Hematopoietic multipotent progenitor cell treated with erythropoietin and hydrocortisone succinate and interleukin-3 and kit ligand, for 17 days (in vitro differentiated cells): ENCODE measurements around the gene FAM20C.
"Not testable (repeated sequence)": the region's sequence is repeated elsewhere in the genome, so short reads cannot be mapped to it uniquely, and the experiment has no call there.

Source experiments
- DNase-seq: peaks from one replicate; pipeline ENCODE4 v3.0.0-alpha.2; 2015; ENCODE audit warnings: low spot score

The FAM20C gene

DNA sequence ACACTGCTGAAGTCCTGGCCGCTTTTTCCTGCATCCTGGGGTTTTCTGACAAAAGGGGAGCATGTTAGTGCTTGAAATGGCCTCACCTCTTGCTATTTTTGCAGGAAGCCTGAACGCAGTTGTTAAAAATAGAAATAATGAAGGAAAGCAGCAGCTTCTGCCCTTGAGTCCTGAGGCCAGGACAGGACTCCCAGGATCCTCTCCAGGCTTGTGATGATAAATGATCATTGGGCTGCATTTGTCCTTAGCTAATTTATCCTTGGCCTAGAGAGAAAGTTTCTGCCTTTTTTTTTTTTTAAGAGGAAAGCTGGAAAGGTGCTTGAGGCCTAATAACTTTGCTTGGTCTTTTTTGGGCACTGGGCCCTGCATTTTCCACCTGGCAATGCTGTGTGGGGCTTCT lies 17.7 kb upstream of the FAM20C start:
- DNase-seq: no peak

DNA sequence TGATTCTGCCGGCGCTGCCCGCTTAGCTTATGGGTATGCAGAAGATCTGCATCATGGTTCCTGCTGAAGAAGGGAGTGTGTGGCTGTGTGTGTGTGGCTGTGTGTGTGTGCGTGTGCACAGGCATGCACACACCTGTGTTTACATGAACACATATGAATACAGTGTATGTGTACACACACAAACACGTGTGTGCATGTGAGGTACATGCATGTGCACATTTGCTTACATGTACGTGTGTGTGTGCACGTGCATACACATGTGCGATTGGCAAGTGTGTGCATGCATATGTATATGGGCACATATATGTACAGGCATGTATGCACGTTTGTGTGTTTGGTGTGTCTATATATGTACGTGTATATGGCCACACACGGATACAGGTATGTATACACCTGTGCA lies 16.4 kb upstream of the FAM20C start:
- DNase-seq: no peak

GRCh38 chr7:176381-176780 lies 16.0 kb upstream of the FAM20C start:
- no peak for DNase-seq

- DNase-seq: no peak
These were observed 15.4 kb upstream of the FAM20C start for GRCh38 chr7:176786-177459.

DNA sequence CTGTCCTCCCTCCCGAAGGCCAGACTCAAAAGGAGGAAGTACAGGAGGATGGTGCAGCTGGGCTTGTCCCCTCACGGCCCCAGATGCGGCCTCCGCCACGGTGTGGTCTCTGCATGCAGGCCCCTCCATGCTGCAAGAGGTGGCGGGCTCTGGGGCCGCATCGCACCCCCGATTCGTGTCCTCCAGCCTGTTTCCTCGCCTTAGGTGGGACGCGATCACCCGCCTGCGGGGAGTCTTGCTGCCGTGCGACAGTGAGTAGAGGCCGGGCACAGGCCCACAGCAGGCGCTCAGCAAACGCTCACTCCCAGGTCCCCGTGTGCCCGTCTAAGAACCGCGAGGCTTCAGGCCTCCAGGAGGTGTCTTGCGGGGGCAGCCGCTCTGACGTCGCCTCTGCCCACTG lies 13.9 kb upstream of the FAM20C start:
- no peak for DNase-seq

GRCh38 chr7:179209-179681 lies 13.1 kb upstream of the FAM20C start:
- DNase-seq: no peak

GRCh38 chr7:179948-180694 lies 12.2 kb upstream of the FAM20C start:
- no peak for DNase-seq

DNA sequence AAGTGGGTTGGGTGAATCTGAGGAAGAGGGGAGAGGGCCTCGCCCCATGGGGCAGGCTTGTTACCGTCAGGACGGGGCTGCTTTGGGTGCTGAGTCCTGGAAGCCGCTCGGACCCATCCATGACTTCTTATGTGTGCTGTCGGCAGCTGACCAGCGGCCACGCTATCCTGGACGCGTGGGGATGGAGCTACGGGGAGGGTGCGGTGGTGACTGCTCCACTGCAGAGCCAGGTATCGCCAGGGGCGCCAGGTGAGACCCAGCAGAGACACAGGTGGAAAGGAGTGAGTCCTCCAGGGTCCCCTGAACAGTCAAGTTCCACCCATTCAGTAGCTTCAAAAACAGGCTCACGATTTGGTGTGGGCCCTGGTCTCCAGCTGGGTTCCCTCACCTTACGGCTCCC lies 10.6 kb upstream of the FAM20C start:
- DNase-seq: no peak

GRCh38 chr7:182502-182901 lies 9.9 kb upstream of the FAM20C start:
- DNase-seq: not testable (repeated sequence)

- no peak for DNase-seq
These were observed 8.7 kb upstream of the FAM20C start for GRCh38 chr7:183496-184292.

- DNase-seq: no peak
These were observed 7.8 kb upstream of the FAM20C start for GRCh38 chr7:184294-185264.

- DNase-seq: no peak
These were observed 5.8 kb upstream of the FAM20C start for GRCh38 chr7:186516-187113.

GRCh38 chr7:187227-187927 lies 5.0 kb upstream of the FAM20C start:
- DNase-seq: no peak

DNA sequence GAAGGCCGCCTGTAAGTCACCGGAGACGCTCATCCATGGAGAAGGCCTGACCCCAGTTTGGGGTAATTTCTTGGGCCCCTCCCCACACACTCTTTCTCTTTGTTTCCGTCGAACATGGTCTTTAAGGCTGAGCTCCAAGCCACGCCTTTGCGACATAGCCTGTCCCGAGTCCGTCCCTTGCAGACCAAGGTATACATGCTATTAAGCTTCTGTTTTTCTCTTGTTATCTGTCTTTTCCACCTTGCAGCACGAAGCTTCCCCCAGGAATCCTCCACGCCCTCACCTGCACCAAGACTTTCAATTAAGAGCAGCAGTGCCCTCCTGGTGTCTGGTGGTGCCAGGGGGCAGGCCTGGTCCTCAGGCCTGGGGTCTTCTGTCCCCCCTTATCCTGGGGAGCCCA lies 4.2 kb upstream of the FAM20C start:
- no peak for DNase-seq

- DNase-seq: no peak
These were observed 3.5 kb upstream of the FAM20C start for GRCh38 chr7:188727-189500.

GRCh38 chr7:189719-190118 lies 2.7 kb upstream of the FAM20C start:
- no peak for DNase-seq

- no peak for DNase-seq
These were observed 2.2 kb upstream of the FAM20C start for GRCh38 chr7:190196-190595.

DNA sequence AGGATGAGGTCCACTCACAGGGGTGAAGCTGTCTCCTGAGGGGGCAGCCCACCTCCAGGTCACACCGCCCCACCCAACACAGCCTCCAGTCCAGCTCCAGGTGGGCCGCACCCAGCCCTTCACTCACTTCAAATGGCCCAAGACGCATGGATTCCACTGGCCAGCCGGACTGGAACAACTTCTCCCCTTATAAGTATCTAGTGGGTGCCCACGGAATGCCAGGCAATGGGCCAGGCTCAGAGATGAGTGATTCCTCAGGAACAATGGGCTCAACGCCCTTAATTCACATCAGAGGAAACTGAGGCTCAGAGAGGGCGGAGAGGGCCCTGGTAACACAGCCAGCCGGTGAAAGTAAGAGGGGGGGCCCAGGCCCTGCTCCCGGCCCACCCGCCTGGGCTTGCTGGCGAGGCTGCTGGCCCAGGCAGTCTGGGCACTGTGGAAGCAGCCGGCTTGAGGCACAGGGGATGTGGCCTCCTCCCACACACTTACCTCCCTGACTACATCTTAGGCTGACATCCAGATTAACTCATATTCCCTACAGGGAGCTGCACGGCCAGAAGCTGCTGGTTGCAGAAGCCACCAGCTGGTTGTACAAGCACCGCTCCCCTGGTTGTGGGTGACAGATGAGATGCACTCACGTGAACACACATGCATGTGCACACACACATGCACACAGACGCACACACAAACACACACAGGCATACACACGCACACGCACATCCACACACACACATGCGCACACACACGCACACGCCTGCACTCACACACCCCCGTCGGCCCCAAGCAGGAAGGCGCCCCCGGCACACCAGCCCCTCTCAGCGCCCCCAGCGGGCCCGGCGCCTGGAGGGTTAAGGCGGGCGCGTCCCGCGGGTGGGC lies 1.0 kb upstream of the FAM20C start:
- DNase-seq: no peak
